SK-N-SH (cell line): ENCODE data around the gene UPP1. TPM values are rescaled to one million over a fixed set of nuclear protein-coding genes. Genes with fewer than 3 reads are reported as not detected.

Experiments
- CTCF ChIA-PET: fragments of 300-600, 350-600 bp; formaldehyde crosslinking; extraction: SDS; loops from one replicate; lab custom pipeline; 2021; lab: Yijun Ruan, JAX
- POLR2A ChIA-PET: fragments of 350-600 bp; sonication (Branson Sonifier 250); formaldehyde crosslinking; extraction: SDS; loops from one replicate; lab custom pipeline; 2020; ENCODE audit warnings: antibody characterized with exemption, inconsistent platforms; lab: Yijun Ruan, JAX
- DNase-seq: peaks from one replicate; pipeline ENCODE4 v3.0.0; 2012
- H2AFZ ChIP-seq: fragments of 200-600 bp; sonication (generic); 2 replicates; pipeline ENCODE4 v1.8.1; 2016; ENCODE audit warnings: antibody characterized with exemption, mild to moderate bottlenecking, low read depth
- H3F3A ChIP-seq: fragments of 200-600 bp; sonication (generic); replicated peaks from 2 replicates; pipeline ENCODE3; 2016; ENCODE audit warnings: antibody characterized with exemption, mild to moderate bottlenecking; ENCODE audit not compliant: insufficient read depth
- H3K27ac ChIP-seq, 2 experiments: fragments of 200-500 bp in 1 of 2; fragments of 200-600 bp in 1 of 2; sonication (Bioruptor generic) in 1 of 2; sonication (generic), shearing (Covaris generic) in 1 of 2; 2 replicates each; pipeline versions ENCODE4 v1.5.1 to v1.6.1; 2014 to 2016; ENCODE audit warnings: low read depth in 2 of 2, inconsistent platforms in 1 of 2, low read length in 1 of 2, mild to moderate bottlenecking in 1 of 2, mixed read lengths in 1 of 2
- H3K27me3 ChIP-seq: fragments of 200-600 bp; sonication (generic), shearing (Covaris generic); 2 replicates; pipeline ENCODE4 v1.6.1; 2016; ENCODE audit warnings: mixed run types; ENCODE audit not compliant: insufficient read depth
- H3K36me3 ChIP-seq, 2 experiments: fragments of 200-500 bp in 1 of 2; fragments of 200-600 bp in 1 of 2; sonication (Bioruptor generic) in 1 of 2; sonication (generic) in 1 of 2; replicated peaks in 1 of 2; 2 replicates each; pipeline versions ENCODE3 to v1.5.1; 2014 to 2016; ENCODE audit warnings: low read length in 1 of 2, mild to moderate bottlenecking in 1 of 2; ENCODE audit not compliant: insufficient read depth in 2 of 2, control insufficient read depth in 1 of 2
- H3K4me1 ChIP-seq, 2 experiments: fragments of 200-500 bp in 1 of 2; fragments of 200-600 bp in 1 of 2; sonication (Bioruptor generic) in 1 of 2; sonication (generic), shearing (Covaris generic) in 1 of 2; 2 replicates each; pipeline versions ENCODE4 v1.5.1 to v1.6.1; 2014 to 2016; ENCODE audit warnings: low read depth in 1 of 2, low read length in 1 of 2, mixed run types in 1 of 2; ENCODE audit not compliant: insufficient read depth in 2 of 2, control insufficient read depth in 1 of 2
- H3K4me2 ChIP-seq: fragments of 200-600 bp; sonication (generic), shearing (Covaris generic); 2 replicates; pipeline ENCODE4 v1.6.1; 2017; ENCODE audit warnings: mixed run types
- H3K4me3 ChIP-seq, 2 experiments: fragments of 200-500 bp in 1 of 2; fragments of 200-600 bp in 1 of 2; sonication (Bioruptor generic) in 1 of 2; sonication (generic), shearing (Covaris generic) in 1 of 2; 2 replicates each; pipeline versions ENCODE4 v1.5.1 to v1.8.1; 2014 to 2016; ENCODE audit warnings: low read depth in 2 of 2, inconsistent platforms in 1 of 2, low read length in 1 of 2, mild to moderate bottlenecking in 1 of 2, mixed read lengths in 1 of 2, moderate library complexity in 1 of 2
- H3K79me2 ChIP-seq: fragments of 200-600 bp; sonication (generic); 2 replicates; pipeline ENCODE4 v1.8.1; 2017; ENCODE audit warnings: mild to moderate bottlenecking; ENCODE audit not compliant: insufficient read depth
- H3K9ac ChIP-seq: fragments of 200-600 bp; sonication (generic); 2 replicates; pipeline ENCODE4 v1.6.1; 2017; ENCODE audit warnings: mixed run types
- H3K9me2 ChIP-seq: fragments of 200-600 bp; sonication (generic); 2 replicates; pipeline ENCODE4 v1.6.1; 2017; ENCODE audit warnings: mixed run types
- H3K9me3 ChIP-seq: fragments of 200-600 bp; sonication (generic); 2 replicates; pipeline ENCODE4 v1.6.1; 2017; ENCODE audit warnings: mixed run types, mild to moderate bottlenecking, moderate library complexity
- H4K20me1 ChIP-seq: fragments of 200-600 bp; sonication (generic); 2 replicates; pipeline ENCODE4 v1.6.1; 2017; ENCODE audit warnings: mild to moderate bottlenecking, mixed run types; ENCODE audit not compliant: insufficient read depth
- CHD2 ChIP-seq: fragments of 150-350 bp; IDR thresholded peaks from 2 replicates; pipeline ENCODE4 v1.6.1; 2018; ENCODE audit warnings: low read length; ENCODE audit not compliant: partially characterized antibody
- ELF1 ChIP-seq: IDR thresholded peaks from 2 replicates; pipeline ENCODE4 v1.4.0; 2012
- EP300 ChIP-seq, 2 experiments: IDR thresholded peaks; 2 replicates each; pipeline versions ENCODE4 v1.4.0 to v1.6.1; 2012; ENCODE audit warnings: borderline replicate concordance in 1 of 2, low read depth in 1 of 2, low read length in 1 of 2
- EZH2phosphoT487 ChIP-seq: fragments of 200-600 bp; sonication (generic); IDR thresholded peaks from 2 replicates; pipeline ENCODE4 v1.6.1; 2017; ENCODE audit warnings: low read depth, mixed run types, mild to moderate bottlenecking, antibody characterized with exemption, moderate library complexity, borderline replicate concordance
- FOSL2 ChIP-seq: IDR thresholded peaks from 2 replicates; pipeline ENCODE4 v1.4.0; 2012; ENCODE audit warnings: low read depth, mild to moderate bottlenecking, moderate library complexity, borderline replicate concordance
- FOXJ3 ChIP-seq: sonication (generic); formaldehyde crosslinking; IDR thresholded peaks from 2 replicates; pipeline ENCODE4 v1.5.1; 2020; ENCODE audit warnings: mild to moderate bottlenecking, missing genetic modification reagents
- FOXM1 ChIP-seq: IDR thresholded peaks from 2 replicates; pipeline ENCODE4 v1.4.0; 2012; ENCODE audit warnings: low read depth, mild to moderate bottlenecking
- GABPA ChIP-seq: IDR thresholded peaks from 2 replicates; pipeline ENCODE4 v1.4.0; 2012; ENCODE audit warnings: low read depth, mild to moderate bottlenecking
- MEF2A ChIP-seq: IDR thresholded peaks from 2 replicates; pipeline ENCODE4 v1.4.0; 2012; ENCODE audit warnings: low read depth, borderline replicate concordance
- NFIC ChIP-seq: IDR thresholded peaks from 2 replicates; pipeline ENCODE4 v1.4.0; 2012; ENCODE audit warnings: borderline replicate concordance
- NRF1 ChIP-seq: IDR thresholded peaks from 2 replicates; pipeline ENCODE4 v1.6.1; 2012; ENCODE audit warnings: low read depth, mild to moderate bottlenecking, low read length
- POLR2AphosphoS5 ChIP-seq: IDR thresholded peaks from 2 replicates; pipeline ENCODE4 v1.6.1; 2012; ENCODE audit warnings: low read depth, low read length
- RAD21 ChIP-seq: IDR thresholded peaks from 2 replicates; pipeline ENCODE4 v1.6.1; 2012; ENCODE audit warnings: mild to moderate bottlenecking, low read length
- RXRA ChIP-seq: IDR thresholded peaks from 2 replicates; pipeline ENCODE4 v1.4.0; 2012; ENCODE audit warnings: low read depth, mild to moderate bottlenecking, borderline replicate concordance
- SIN3A ChIP-seq: IDR thresholded peaks from 2 replicates; pipeline ENCODE4 v1.6.1; 2012; ENCODE audit warnings: low read depth, mild to moderate bottlenecking, low read length, moderate library complexity, borderline replicate concordance
- SMC3 ChIP-seq: IDR thresholded peaks from 2 replicates; pipeline ENCODE4 v1.6.1; 2012; ENCODE audit warnings: low read depth, low read length, improper control_type of control experiment
- TAF1 ChIP-seq: IDR thresholded peaks from 2 replicates; pipeline ENCODE4 v1.6.1; 2012; ENCODE audit warnings: low read depth, mild to moderate bottlenecking, low read length, moderate library complexity, borderline replicate concordance
- YY1 ChIP-seq: IDR thresholded peaks from 2 replicates; pipeline ENCODE4 v1.4.0; 2012; ENCODE audit warnings: low read depth, mild to moderate bottlenecking
- WGBS: methylation state at CpG from one replicate; pipeline ENCODE4 v1.1.6; 2017; ENCODE audit warnings: low lambda C conversion rate; 5-methylcytosine and 5-hydroxymethylcytosine counted together
- polyA plus RNA-seq, 3 experiments: library from polyadenylated mRNA; depleted of rRNA; stranded (reverse); fragments of >200 nt; gene quantifications; 2 replicates each; pipeline ENCODE4 v1.2.3, GENCODE V29; 2012
- TF ChIP-seq, protein P1 (sequence below): IDR thresholded peaks from 2 replicates; pipeline ENCODE4 v1.6.1; 2012; ENCODE audit warnings: mild to moderate bottlenecking, low read depth, low read length, moderate library complexity
- TF ChIP-seq, protein P2 (sequence below): fragments of 150-350 bp; IDR thresholded peaks from 2 replicates; pipeline ENCODE4 v1.6.1; 2017; ENCODE audit warnings: antibody characterized with exemption, low read length, low read depth, borderline replicate concordance
- TF ChIP-seq, protein P3 (sequence below): IDR thresholded peaks from 2 replicates; pipeline ENCODE4 v1.4.0; 2012; ENCODE audit warnings: low read depth
- TF ChIP-seq, protein P4 (sequence below): IDR thresholded peaks from 2 replicates; pipeline ENCODE4 v1.4.0; 2012; ENCODE audit warnings: low read depth, borderline replicate concordance
- TF ChIP-seq, protein P5 (sequence below): IDR thresholded peaks from 2 replicates; pipeline ENCODE4; 2012
- TF ChIP-seq, protein P6 (sequence below): fragments of 200-600 bp; sonication (generic); IDR thresholded peaks from 2 replicates; pipeline ENCODE4 v1.6.1; 2017; ENCODE audit warnings: antibody characterized with exemption, mild to moderate bottlenecking, moderate library complexity

The UPP1 gene
- polyA plus RNA-seq, 1 of the 3 experiments (the other 2 are of a cell fraction), result 56.9 TPM

DNA sequence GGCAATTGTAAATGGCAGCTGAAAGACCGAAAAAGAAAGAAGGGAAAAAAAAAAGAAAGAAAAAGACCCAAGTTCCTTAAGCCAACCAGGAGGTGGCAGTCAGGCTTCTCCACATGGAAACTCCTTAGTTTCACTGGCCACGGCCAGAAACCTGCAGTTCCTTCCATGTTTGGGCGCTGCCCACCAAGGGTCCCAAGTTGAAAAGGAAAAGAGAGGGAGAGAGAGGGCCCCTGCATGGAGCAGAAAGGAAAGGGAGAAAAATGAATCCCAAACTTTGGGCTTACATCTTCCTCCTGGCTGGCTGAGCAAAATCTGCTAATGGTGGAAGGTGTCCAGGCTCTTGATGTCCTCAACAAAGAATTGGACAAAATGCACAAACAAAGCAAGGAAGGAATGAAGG is 50.4 kb downstream of the UPP1 start:
- H2AFZ ChIP-seq, result peak overlapping the region; percentile 58; the same call in 1 of the 2 replicates
- H3K4me1 ChIP-seq, result peaks cover 0 to 2% of the 10 kb centered on the region in 2 experiments; a peak in 1 of 4 replicates
- H3K36me3 ChIP-seq, result no peaks in the 10 kb centered on the region
- H3K9ac ChIP-seq, result no peak overlapping the region
- H4K20me1 ChIP-seq, result no peaks in the 10 kb centered on the region
- H3K79me2 ChIP-seq, result no peaks in the 10 kb centered on the region
- peaks cover 8% of the 10 kb centered on the region; the same call in 1 of the 2 replicates for H3K27me3 ChIP-seq
- H3K9me2 ChIP-seq, result no peaks in the 10 kb centered on the region
- no peak overlapping the region for H3K4me3 ChIP-seq
- H3K9me3 ChIP-seq, result no peaks in the 10 kb centered on the region
- ChIA-PET CTCF (interaction anchor here (2.2 kb wide), 1 partner anchor 30 kb away, joined by 7 read pairs; no protein-coding TSS in a partner anchor), POLR2A (no interaction called here)
- H3K4me2 ChIP-seq, result no peak overlapping the region
- no peak overlapping the region for H3K27ac ChIP-seq
- no peaks in the 10 kb centered on the region for H3F3A ChIP-seq
- 32% methylated on average over 3 of the region's 3 CpGs for WGBS
- no peak for DNase-seq
- TF ChIP-seq YY1 (no peak), TAF1 (no peak), NFIC (no peak), FOSL2 (no peak), MEF2A (no peak), EP300 (IDR thresholded peaks at IDR 0.05; ENCODE audit: borderline replicate concordance in 1 of 2, low read depth in 1 of 2, low read length in 1 of 2) (no peak), RXRA (no peak), RAD21 (peak; percentile 35; the same call in 1 of the 2 replicates), ELF1 (no peak), CHD2 (no peak), FOXJ3 (CRISPR knock-in tag) (no peak), SIN3A (no peak), FOXM1 (no peak), SMC3 (peak; percentile 8; the same call in 1 of the 2 replicates), EZH2phosphoT487 (no peak), GABPA (no peak), NRF1 (no peak), POLR2AphosphoS5 (no peak)
- TF ChIP-seq, protein P1, sequence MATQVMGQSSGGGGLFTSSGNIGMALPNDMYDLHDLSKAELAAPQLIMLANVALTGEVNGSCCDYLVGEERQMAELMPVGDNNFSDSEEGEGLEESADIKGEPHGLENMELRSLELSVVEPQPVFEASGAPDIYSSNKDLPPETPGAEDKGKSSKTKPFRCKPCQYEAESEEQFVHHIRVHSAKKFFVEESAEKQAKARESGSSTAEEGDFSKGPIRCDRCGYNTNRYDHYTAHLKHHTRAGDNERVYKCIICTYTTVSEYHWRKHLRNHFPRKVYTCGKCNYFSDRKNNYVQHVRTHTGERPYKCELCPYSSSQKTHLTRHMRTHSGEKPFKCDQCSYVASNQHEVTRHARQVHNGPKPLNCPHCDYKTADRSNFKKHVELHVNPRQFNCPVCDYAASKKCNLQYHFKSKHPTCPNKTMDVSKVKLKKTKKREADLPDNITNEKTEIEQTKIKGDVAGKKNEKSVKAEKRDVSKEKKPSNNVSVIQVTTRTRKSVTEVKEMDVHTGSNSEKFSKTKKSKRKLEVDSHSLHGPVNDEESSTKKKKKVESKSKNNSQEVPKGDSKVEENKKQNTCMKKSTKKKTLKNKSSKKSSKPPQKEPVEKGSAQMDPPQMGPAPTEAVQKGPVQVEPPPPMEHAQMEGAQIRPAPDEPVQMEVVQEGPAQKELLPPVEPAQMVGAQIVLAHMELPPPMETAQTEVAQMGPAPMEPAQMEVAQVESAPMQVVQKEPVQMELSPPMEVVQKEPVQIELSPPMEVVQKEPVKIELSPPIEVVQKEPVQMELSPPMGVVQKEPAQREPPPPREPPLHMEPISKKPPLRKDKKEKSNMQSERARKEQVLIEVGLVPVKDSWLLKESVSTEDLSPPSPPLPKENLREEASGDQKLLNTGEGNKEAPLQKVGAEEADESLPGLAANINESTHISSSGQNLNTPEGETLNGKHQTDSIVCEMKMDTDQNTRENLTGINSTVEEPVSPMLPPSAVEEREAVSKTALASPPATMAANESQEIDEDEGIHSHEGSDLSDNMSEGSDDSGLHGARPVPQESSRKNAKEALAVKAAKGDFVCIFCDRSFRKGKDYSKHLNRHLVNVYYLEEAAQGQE, result no peak
- TF ChIP-seq, protein P2, sequence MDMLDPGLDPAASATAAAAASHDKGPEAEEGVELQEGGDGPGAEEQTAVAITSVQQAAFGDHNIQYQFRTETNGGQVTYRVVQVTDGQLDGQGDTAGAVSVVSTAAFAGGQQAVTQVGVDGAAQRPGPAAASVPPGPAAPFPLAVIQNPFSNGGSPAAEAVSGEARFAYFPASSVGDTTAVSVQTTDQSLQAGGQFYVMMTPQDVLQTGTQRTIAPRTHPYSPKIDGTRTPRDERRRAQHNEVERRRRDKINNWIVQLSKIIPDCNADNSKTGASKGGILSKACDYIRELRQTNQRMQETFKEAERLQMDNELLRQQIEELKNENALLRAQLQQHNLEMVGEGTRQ, result no peak
- TF ChIP-seq, protein P3, sequence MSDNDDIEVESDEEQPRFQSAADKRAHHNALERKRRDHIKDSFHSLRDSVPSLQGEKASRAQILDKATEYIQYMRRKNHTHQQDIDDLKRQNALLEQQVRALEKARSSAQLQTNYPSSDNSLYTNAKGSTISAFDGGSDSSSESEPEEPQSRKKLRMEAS, result no peak
- TF ChIP-seq, protein P4, sequence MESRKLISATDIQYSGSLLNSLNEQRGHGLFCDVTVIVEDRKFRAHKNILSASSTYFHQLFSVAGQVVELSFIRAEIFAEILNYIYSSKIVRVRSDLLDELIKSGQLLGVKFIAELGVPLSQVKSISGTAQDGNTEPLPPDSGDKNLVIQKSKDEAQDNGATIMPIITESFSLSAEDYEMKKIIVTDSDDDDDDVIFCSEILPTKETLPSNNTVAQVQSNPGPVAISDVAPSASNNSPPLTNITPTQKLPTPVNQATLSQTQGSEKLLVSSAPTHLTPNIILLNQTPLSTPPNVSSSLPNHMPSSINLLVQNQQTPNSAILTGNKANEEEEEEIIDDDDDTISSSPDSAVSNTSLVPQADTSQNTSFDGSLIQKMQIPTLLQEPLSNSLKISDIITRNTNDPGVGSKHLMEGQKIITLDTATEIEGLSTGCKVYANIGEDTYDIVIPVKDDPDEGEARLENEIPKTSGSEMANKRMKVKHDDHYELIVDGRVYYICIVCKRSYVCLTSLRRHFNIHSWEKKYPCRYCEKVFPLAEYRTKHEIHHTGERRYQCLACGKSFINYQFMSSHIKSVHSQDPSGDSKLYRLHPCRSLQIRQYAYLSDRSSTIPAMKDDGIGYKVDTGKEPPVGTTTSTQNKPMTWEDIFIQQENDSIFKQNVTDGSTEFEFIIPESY, result no peak
- TF ChIP-seq, protein P5, sequence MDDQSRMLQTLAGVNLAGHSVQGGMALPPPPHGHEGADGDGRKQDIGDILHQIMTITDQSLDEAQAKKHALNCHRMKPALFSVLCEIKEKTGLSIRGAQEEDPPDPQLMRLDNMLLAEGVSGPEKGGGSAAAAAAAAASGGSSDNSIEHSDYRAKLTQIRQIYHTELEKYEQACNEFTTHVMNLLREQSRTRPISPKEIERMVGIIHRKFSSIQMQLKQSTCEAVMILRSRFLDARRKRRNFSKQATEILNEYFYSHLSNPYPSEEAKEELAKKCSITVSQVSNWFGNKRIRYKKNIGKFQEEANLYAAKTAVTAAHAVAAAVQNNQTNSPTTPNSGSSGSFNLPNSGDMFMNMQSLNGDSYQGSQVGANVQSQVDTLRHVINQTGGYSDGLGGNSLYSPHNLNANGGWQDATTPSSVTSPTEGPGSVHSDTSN, result no peak
- TF ChIP-seq, protein P6, sequence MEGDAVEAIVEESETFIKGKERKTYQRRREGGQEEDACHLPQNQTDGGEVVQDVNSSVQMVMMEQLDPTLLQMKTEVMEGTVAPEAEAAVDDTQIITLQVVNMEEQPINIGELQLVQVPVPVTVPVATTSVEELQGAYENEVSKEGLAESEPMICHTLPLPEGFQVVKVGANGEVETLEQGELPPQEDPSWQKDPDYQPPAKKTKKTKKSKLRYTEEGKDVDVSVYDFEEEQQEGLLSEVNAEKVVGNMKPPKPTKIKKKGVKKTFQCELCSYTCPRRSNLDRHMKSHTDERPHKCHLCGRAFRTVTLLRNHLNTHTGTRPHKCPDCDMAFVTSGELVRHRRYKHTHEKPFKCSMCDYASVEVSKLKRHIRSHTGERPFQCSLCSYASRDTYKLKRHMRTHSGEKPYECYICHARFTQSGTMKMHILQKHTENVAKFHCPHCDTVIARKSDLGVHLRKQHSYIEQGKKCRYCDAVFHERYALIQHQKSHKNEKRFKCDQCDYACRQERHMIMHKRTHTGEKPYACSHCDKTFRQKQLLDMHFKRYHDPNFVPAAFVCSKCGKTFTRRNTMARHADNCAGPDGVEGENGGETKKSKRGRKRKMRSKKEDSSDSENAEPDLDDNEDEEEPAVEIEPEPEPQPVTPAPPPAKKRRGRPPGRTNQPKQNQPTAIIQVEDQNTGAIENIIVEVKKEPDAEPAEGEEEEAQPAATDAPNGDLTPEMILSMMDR, result peak; percentile 58
